HEK293T (cell line): ENCODE data around the gene AMOTL2.

Source experiments
- ARNT ChIP-seq: fragments of 450-650 bp; IDR thresholded peaks from 2 replicates; pipeline ENCODE4 v1.6.1; 2017; ENCODE audit warnings: mild to moderate bottlenecking
- BHLHE40 ChIP-seq: fragments of 450-650 bp; IDR thresholded peaks from 2 replicates; pipeline ENCODE4 v1.6.1; 2016; ENCODE audit warnings: mild to moderate bottlenecking, moderate library complexity, borderline replicate concordance
- CTBP1 ChIP-seq: fragments of 450-650 bp; IDR thresholded peaks from 2 replicates; pipeline ENCODE4 v1.6.1; 2016; ENCODE audit warnings: borderline replicate concordance
- ELF4 ChIP-seq: fragments of 450-650 bp; IDR thresholded peaks from 2 replicates; pipeline ENCODE4 v1.6.1; 2017; ENCODE audit warnings: antibody characterized with exemption
- FOXM1 ChIP-seq: fragments of 450-650 bp; IDR thresholded peaks from 2 replicates; pipeline ENCODE4 v1.6.1; 2017; ENCODE audit warnings: mild to moderate bottlenecking, borderline replicate concordance
- HDGF ChIP-seq: fragments of 450-650 bp; IDR thresholded peaks from 2 replicates; pipeline ENCODE4 v1.6.1; 2017; ENCODE audit warnings: antibody characterized with exemption, borderline replicate concordance
- L3MBTL2 ChIP-seq: fragments of 450-650 bp; conservative IDR thresholded peaks from 2 replicates; pipeline ENCODE4 v1.6.1; 2016; ENCODE audit warnings: mild to moderate bottlenecking
- LEF1 ChIP-seq: fragments of 450-650 bp; IDR thresholded peaks from 2 replicates; pipeline ENCODE4 v1.6.1; 2017; ENCODE audit warnings: mild to moderate bottlenecking, borderline replicate concordance
- NFRKB ChIP-seq: fragments of 450-650 bp; IDR thresholded peaks from 2 replicates; pipeline ENCODE4 v1.6.1; 2016; ENCODE audit warnings: mild to moderate bottlenecking, moderate library complexity
- SP1 ChIP-seq: fragments of 450-650 bp; IDR thresholded peaks from 2 replicates; pipeline ENCODE4 v1.6.1; 2017
- SUZ12 ChIP-seq: fragments of 450-650 bp; IDR thresholded peaks from 2 replicates; pipeline ENCODE4 v1.6.1; 2016; ENCODE audit warnings: mild to moderate bottlenecking
- TARDBP ChIP-seq: fragments of 450-650 bp; IDR thresholded peaks from 2 replicates; pipeline ENCODE4 v1.6.1; 2016

DNA sequence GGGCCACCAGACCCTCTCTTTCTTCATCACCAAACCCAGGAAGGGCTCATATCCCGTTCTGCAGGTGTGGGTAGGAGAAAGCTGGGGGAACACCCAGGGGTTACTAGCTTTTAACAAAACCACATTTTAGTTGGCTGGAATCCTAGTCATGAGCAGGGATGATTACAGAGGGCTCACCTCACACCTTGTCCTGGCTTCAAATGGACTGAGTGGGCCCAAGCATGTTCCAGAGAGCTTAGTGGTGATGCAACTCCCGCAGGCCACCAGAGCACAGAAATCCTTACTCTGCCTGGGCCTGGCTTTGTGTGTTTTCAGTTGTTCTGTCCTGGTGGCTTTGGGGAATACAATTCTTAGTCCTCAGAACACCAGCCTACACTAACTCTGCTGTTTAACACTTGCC, 66.8 kb downstream of the AMOTL2 start:
- TF ChIP-seq L3MBTL2 (no peak), SP1 (no peak), LEF1 (no peak), BHLHE40 (no peak), FOXM1 (no peak), TARDBP (no peak), ELF4 (no peak), NFRKB (no peak), HDGF (no peak), SUZ12 (no peak), ARNT (no peak), CTBP1 (no peak)
